ENCODE data around the gene NHLRC1. TPM values are rescaled to one million over a fixed set of nuclear protein-coding genes. Genes with fewer than 3 reads are reported as not detected.

NHLRC1 gene
- total RNA-seq, 1 donor from 2014 or later, result 1.8 TPM

- Mint-ChIP-seq H3K4me1 (no peaks in the 10 kb centered on the region), H3K27me3 (ENCODE audit: low read depth) (no peaks in the 10 kb centered on the region), H3K4me3 (no peak overlapping the region), H3K9me3 (no peaks in the 10 kb centered on the region), H3K36me3 (no peaks in the 10 kb centered on the region), H3K27ac (no peak overlapping the region)
- no peak for TF ChIP-seq CTCF (IDR thresholded peaks at IDR 0.05; ENCODE audit: unreplicated experiment)
- DNase-seq (ENCODE audit: low spot score in 2 of 2, unreplicated experiment in 2 of 2), result no peak
Observed at GRCh38 chr6:18096423-18096822, 26.1 kb downstream of the NHLRC1 start.

GRCh38 chr6:18091382-18091781 lies 31.1 kb downstream of the NHLRC1 start:
- Mint-ChIP-seq H3K9me3 (peaks cover 14% of the 10 kb centered on the region), H3K27ac (no peak overlapping the region), H3K36me3 (peaks cover 6% of the 10 kb centered on the region), H3K27me3 (ENCODE audit: low read depth) (no peaks in the 10 kb centered on the region), H3K4me1 (no peaks in the 10 kb centered on the region), H3K4me3 (no peak overlapping the region)
- TF ChIP-seq CTCF (IDR thresholded peaks at IDR 0.05; ENCODE audit: unreplicated experiment), result no peak
- DNase-seq (ENCODE audit: low spot score in 2 of 2, unreplicated experiment in 2 of 2), result no peak

GRCh38 chr6:18090349-18090786 lies 32.1 kb downstream of the NHLRC1 start:
- H3K4me3 Mint-ChIP-seq, result no peak overlapping the region
- H3K27me3 Mint-ChIP-seq (ENCODE audit: low read depth), result no peaks in the 10 kb centered on the region
- no peak for TF ChIP-seq CTCF (IDR thresholded peaks at IDR 0.05; ENCODE audit: unreplicated experiment)
- peaks cover 15% of the 10 kb centered on the region for H3K9me3 Mint-ChIP-seq
- no peak overlapping the region for H3K27ac Mint-ChIP-seq
- DNase-seq (ENCODE audit: low spot score in 2 of 2, unreplicated experiment in 2 of 2), result no peak
- H3K36me3 Mint-ChIP-seq, result peaks cover 6% of the 10 kb centered on the region
- no peaks in the 10 kb centered on the region for H3K4me1 Mint-ChIP-seq

GRCh38 chr6:18088419-18089296 lies 33.8 kb downstream of the NHLRC1 start:
- no peak for TF ChIP-seq CTCF (IDR thresholded peaks at IDR 0.05; ENCODE audit: unreplicated experiment)
- Mint-ChIP-seq H3K27me3 (ENCODE audit: low read depth) (no peaks in the 10 kb centered on the region), H3K27ac (no peak overlapping the region), H3K4me1 (no peaks in the 10 kb centered on the region), H3K36me3 (peaks cover 6% of the 10 kb centered on the region), H3K4me3 (no peak overlapping the region), H3K9me3 (peaks cover 19% of the 10 kb centered on the region)
- no peak for DNase-seq (ENCODE audit: low spot score in 2 of 2, unreplicated experiment in 2 of 2)

- peaks cover 19% of the 10 kb centered on the region for H3K9me3 Mint-ChIP-seq
- TF ChIP-seq CTCF (IDR thresholded peaks at IDR 0.05; ENCODE audit: unreplicated experiment), result no peak
- no peak overlapping the region for H3K27ac Mint-ChIP-seq
- peaks cover 4% of the 10 kb centered on the region for H3K4me1 Mint-ChIP-seq
- no peak for DNase-seq (ENCODE audit: low spot score in 2 of 2, unreplicated experiment in 2 of 2)
- H3K27me3 Mint-ChIP-seq (ENCODE audit: low read depth), result no peaks in the 10 kb centered on the region
- H3K4me3 Mint-ChIP-seq, result no peak overlapping the region
- peaks cover 6% of the 10 kb centered on the region for H3K36me3 Mint-ChIP-seq
Observed at GRCh38 chr6:18087396-18088165, 34.9 kb downstream of the NHLRC1 start.
